ENCODE measurements around the gene MUCL1.

The MUCL1 gene

DNA sequence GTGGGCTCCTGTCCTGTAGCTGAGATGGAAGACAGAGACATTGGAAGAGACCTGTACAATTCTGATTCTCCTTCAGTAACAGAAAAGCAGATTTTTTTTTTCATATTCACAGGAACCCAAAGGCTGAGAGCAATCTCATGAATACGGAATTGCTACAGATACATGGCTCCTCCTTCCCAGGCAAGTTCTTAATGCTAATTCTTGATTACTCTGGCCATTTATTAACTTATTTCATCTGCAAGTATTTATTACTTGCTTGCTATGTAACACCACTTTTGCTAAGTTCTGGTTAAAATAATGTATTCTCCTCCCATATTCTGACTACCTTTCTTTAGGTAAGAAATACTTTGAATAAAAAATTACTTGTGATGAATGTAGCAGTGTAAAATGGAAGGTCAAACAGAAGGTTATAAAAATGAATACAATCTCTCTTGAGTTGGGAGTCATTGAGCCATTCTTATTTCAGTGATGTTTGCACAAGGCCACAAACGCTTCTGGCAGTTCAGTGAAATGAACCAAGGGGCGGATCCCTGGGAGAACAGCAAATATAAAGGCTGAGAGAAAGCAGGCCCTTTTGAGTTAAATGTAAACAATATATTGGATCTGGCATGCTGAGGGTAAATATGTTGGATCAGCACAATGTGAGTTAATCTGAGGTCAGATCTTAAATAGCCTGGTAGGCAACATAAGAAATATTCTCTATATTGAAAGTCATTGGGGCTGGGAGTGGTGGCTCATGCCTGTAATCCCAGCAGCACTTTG is 37.6 kb downstream of the MUCL1 start:
- DNase-seq = no peak
